NCI-H82 (cell line): ENCODE data around the gene BMP6.

Source experiments
- DNase-seq: peaks from one replicate; lab custom pipeline; 2025; lab: John Stamatoyannopoulos, UW

BMP6 gene

DNA sequence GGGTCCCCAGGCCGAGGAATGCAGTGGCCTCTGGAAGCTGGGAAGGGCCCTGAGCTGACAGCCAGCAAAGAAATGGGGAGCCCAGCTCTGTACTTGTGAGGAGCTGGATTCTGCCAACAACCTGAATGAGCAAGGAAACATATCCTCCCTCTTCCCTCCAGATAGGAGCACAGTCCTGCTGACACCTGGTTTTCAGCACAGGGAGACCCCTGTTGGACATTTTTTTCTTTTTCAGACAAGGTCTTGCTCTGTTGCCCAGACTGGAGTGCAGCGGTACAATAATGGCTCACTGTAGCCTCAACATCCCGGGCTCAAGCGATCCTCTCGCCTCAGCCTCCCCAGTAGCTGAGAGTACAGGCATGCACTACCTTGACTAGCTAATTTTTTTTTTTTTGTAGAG, 21.5 kb downstream of the BMP6 start:
- no peak for DNase-seq

DNA sequence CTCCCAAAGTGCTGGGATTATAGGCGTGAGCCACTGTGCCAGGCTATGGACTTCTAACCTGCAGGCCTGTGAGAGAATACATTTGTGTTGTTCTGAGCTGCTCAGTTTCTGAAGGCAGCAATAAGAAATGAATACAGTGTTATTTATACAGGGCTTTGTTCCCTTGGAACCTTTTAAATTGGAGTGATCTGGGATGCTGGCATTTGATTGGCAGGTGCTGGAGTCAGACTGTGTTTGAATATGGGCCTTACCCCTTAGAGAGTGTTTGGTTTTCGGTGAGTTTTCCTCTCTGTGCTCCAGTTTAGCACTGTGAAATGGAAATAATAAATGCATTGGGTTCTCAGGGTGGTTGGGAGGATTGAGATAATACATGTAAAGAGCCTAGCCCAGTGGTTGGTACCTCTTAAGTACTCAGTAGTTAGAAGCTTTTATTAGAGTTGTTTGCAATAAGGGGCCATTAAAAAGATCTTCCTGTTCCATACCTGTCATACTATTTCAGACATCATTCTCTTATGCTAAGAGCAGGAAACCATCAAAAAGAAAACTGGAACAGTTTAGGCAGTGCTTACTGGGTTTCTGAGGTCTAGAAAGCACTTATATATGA, 22.1 kb downstream of the BMP6 start:
- DNase-seq = no peak

DNA sequence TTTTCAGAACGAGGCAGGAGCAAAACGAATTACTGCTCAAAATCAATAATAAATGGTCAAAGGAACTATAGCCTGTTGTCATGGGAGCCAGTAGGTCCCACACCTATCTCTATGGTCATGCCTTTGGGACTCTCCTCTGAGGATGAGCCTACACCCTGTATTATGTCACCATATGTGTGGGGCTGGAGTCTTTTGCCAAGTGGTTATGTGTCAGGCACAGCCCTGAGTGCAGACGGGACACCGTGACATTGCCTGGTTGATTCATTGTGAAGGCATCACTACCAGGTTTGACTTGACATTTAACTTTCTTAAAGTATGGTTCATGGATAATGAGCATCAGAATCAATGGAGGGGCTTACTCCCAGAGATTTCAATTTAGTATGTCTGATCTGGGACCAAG, 23.6 kb downstream of the BMP6 start:
- no peak for DNase-seq

DNA sequence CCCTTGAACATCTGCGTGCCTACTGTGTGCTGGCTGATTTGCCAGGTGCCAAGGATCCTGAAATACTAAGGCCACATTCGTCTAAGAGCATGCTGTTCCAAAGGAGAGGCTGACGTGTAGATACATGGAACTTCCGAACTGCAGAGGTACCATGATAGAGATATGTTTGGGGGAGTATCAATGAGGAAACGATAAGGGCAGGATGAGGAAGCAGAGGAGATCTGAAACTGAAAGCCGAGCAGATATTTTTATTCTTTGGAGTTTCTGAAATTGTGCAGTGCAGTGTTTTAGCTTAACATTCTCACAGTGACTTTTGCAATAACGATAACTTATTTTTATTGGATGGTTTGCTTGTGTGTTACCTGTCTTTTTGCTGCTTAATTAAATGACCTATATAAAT, 24.3 kb downstream of the BMP6 start:
- no peak for DNase-seq

DNA sequence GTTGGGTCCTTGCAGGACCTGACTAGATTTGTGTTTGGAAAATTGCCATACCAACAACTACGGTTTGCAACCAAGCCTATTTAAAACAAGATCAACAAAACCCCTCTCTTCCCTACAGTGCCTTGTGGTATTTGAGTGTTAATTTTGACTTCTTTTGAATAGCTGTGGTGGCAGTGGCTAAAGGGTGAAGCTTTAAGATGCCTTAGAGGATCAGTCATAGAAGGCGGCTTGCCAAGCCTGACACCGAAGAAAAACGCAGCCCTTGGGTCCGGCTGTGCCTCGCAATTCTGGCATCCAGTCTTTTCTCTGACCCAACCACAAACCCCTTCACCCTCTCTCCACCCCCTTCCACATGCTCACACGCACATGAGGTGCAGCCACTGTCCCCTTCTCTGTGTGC, 32.6 kb downstream of the BMP6 start:
- no peak for DNase-seq

DNA sequence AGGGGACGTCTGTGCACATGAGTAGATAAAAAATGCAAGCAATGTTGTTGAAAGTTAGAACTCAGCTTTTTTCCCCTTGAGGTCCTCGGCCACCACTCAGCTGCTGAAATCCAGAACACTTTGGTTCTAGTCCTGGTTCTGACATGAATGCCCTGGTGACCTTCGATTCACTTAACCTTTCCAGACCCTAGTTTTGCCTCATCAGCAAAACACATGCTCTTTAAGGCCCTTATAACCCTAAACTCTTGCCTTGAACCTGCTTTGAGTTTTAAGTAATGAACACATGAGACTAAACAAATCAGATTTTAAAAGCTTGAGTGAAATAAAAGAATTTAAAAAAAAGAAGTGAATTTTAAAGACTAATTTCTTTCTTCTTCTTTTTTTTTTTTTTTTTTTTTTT, 33.4 kb downstream of the BMP6 start:
- DNase-seq = no peak

DNA sequence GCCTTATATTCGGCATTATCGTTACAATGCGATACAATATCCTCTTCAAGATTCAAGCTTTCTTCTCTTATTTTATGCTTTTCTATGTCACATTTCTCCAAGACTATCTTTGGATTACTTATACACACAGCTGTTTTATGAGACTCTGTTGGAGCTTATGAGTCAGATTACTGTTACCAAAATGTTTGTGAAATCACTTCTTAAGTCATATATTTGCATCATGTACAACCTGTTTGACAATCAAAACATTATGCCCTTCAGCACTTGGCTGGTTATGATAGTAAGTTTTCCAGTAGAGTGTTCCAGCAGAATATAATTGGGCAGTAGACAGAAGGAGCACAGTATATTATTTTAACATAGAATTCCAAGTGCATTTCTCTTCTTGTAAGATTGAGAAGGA, 35.2 kb downstream of the BMP6 start:
- DNase-seq = no peak

DNA sequence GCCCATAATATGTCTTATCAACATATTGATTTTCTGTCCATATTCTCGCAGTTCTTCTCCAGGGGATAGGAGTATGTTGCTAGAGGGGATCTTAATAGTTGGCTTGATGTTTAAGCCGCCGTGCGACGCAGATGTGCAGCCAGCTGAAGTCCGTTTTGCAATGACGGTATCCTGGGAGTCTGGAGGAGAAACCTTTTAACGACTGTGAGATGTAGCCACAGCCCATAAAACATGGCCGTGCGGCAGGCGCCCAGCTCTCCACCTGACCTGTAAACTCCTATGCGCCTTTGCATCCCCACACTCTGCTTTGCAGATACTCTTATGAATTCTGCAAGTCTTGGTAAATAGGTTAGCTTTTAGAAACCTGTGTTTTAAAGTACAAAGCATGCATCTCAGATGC, 36.9 kb downstream of the BMP6 start:
- no peak for DNase-seq

DNA sequence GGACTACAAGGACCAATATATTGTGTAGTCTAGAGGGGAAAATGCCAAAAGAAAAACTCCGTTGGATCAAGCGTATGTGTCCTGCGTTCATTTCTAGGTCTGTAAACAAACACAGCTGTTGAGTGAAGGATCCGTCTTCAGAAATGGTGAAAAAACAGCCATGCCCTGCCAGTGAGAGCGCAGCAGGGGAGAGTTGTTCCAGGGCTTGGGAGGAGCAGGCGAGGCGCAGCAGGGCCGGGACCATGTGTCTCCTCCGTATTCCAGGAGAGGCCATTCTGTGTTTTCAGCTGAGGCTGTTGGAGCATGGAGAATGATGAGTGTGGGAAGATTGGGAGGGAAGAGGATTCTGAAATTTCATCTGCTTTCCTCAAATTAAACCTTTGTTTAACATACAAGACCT, 38.0 kb downstream of the BMP6 start:
- DNase-seq = no peak

DNA sequence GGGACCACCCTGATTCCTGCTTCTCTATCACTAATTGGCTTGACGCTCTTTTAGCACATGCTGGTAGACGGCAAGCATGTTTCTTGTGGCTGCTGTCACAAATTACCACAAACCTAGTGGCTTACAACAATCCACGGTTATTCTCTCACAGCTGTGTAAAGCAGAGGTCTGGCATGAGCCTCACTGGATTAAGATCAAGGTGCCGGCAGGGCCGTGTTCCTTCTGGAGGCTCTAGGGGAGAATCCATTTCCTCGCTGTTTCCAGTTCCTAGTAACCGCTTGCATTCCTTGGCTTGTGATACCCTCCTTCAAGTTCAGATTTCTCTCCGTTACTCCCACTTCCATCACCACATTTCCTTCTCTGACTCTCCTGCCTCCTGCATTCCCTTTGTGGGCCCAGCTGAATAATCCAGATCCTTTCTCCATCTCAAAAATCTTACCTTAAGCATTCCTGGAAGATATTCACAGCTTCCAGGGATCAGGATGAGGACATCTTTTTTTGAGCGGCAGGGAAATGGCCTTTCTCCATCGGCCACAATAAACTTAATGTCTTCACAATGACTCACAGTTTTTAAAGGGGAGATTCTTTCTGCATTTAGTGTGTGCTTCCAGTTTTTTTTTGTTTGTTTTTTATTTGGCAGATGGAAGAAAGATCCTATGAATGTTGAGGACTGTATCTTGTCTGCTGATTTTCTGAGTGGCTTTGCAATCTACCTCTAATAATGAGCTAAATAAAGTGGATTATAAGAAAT, 39.9 kb downstream of the BMP6 start:
- no peak for DNase-seq

DNA sequence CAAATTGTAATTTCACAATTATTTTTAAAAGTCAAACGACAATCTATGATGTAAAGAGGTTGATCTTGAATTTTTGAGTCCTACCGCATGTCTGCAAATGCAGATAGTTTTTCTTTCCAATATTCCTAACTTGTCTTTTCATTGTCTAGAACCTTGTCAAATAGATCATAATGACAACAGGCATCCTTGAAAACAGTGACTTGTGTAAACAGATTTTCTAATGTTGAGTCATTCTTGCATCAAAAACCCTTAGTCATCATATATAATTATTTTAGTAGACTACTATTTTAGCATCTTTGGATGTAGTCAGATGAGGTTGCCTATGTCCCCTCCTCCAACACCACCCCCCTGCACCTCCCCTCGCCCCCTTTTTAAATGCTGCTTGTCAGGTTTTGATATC, 43.8 kb downstream of the BMP6 start:
- no peak for DNase-seq

DNA sequence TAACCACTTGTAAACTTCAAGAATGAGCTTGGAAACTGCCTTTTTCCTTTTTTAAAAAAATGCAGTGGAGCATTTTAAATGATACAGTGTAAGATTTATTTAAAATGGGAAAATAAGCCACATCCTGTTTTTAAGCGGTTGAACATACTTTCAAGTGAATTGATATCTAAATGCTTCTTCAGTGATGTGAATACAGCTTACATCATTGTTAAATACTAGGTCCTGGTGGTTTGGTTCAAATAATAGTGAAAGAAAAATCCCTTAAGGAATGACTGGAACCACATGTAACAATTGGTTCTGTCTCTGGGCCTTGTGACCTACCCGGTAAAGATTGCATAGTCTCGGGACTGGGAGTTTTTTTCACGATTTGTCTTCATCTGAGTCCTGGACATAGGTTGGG, 44.2 kb downstream of the BMP6 start:
- DNase-seq = no peak

DNA sequence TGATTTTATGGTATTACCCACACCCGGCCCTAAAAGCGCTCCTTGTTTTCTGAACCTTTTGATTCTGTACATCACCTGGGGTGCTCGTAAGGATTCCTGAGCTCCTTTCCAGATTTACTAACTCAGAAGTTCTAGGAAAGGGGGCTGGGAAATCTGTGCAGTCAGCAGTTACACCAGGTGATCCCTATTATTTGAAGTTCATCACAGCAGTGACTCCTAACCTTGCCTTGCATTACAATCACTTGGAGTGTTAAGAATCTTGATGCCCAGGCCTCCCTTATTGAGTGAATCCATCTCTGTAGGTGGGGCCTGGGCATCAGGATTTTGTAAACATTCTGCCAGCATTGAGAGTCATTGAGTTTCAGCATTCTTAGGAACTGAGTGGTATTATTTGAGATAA, 44.7 kb downstream of the BMP6 start:
- no peak for DNase-seq

DNA sequence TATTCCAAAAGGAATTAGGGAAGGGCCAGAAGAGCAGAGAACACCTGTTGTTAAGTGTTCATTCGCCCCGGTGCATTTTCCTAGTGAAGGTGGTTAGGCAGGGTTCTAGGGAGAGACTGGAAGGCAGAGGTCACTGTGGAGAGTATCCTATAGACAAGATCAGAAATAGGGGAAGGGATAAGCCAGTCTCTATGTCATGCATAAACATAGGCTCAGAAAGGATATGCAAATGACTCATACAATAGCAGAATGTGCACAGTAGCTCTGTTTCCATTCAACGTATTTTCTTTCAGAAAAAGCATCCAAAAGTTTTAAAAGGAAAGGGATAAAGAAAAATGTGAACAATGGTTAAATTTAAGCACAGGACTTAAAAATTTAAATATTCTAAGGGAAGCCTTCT, 47.4 kb downstream of the BMP6 start:
- DNase-seq = no peak

DNA sequence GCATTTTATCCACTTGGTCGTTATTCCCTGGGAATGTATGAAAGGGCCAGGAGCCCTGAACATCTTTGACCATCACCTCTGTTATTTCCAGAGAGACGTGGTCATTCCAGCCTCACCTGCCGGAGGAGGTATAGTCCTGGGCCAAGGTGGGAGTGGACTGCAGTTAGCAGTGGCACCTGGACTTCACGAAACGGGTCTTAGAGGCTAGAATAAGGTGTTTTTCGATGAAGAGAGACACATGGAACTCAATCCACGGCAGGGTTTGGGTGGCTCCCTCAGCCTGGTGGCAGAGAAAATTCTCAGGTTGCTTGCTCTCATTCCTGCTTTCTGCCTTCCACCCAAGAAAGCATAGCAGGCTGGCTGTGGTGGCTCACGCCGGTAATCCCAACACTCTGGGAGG, 48.0 kb downstream of the BMP6 start:
- no peak for DNase-seq

DNA sequence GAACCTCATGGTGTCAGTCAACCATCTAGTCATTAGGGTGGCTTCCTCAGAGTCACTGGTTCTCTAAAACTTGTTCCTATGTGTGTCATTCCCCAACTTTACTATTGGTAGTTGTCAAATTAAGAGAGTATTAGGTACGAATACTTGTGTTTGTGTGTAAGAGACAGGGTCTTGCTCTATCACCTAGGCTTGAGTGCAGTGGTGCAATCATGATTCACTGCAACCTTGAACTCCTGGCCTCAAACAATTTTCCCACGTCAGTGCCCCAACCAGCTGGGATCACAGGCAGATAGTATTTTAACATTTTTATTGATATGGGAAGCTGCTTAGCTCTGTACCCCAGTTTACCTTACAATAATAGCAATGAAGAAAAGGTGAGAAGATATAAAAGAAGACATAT, 50.6 kb downstream of the BMP6 start:
- no peak for DNase-seq

DNA sequence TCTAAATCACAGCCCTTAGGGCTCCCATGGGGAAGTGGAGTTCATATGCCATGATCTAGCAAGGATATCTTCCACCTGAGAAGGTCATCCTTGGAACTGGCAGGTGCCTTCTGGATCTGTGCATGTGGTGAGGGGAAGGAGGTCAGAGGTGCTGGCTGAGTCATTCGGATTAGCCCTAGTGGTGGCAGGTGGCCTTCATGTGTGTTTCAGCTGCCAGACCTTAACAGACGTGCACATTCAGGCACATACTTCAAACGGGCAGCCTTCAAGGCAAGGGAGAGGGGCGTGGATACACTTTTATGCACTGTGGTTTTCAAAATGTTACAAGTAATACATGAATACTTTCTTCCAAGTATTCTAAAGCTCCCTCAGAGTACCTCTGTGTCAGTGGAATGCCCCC, 51.2 kb downstream of the BMP6 start:
- DNase-seq = peak; percentile 17

DNA sequence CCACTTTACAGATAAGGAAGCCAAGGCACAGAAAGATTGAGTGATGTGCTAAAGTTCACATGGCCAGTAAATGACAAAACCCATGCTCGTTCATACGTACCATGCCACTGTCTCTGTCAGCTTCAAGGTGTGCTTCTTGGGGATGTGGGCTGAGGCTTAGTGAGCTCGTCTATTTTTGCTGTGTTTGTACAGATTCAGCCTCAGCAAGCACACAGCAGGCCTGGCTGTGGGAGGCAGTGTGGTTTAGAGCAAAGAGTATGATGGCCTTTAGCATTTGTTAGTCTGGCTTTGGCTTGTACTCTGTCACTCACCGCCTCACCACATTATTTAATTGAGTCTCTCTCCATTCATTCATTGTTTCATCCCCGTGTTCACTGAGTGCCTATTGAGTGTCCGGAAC, 55.3 kb downstream of the BMP6 start:
- no peak for DNase-seq

DNA sequence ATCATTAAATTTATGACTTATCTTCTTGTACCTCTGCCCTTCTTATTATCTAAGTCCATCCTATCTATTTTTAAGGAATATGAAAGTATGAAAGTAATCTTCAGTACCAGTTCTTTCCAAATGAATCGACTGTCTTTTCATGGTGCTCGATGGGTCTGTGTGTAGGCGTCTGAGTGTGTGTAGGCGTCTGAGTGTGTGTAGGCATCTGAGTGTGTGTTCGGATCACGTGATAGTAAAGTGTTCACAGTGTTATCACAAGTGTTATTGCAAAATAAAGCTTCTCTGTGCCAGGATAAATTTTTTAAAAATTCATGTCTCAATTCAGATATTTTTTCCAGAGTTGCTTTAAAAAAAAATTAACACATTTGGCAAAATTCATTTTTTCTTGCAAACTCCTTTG, 58.3 kb downstream of the BMP6 start:
- no peak for DNase-seq

DNA sequence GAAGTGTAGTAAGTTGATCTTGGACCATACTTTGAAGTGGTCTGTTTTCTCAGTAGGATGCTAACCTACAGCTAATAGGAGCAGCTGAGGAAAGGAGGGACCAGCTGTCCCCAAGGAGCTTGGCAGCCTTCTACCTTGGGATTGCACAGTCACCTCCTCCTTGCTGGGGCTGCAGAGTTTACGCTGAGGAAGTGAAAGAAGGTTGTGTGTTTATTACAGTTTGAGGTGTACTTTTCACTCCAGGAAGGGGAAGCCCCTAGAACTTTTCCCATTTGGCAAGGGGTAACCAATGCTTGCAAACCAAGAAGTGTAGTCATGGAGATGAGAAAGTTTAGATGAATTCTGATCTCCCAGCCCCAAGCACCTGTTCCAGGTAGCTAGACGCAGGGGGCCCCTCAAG, 58.8 kb downstream of the BMP6 start:
- no peak for DNase-seq

DNA sequence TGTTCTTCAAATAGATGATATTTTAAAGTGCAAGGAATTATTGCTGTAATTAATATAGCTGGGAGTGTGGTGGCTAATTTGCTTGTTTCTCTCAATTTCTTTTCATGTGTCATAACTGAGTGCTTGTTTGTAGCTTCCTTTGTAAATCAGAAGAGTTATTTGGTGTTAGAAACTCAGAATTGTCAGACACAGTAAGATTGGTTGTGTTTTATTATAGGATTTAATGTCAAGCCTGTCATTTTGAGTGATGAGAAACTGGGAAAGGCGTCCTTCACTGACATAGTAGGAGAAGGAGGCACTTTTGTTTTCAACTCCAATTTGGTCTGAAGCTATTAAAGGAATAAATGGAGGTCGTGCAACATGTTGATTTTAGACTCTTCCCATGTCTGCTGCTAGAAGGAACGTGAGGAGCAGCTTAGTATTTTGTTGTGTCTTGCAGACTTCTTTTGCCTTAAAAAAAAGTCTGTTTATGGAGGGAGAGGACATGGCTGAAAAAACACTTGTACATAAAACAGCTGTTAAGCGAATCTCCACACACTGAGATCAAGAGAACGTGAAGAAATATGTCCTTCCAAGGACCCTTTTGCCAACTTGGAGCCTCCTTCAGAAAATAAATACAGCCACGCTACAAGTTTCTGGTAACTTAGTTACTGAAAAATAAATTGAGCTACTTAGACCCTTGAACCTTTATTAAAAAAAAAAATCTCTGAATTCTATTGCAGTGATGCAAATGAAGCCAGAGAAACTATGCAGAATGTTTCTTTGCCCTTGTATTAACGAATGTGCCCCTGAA, 59.5 kb downstream of the BMP6 start:
- no peak for DNase-seq

DNA sequence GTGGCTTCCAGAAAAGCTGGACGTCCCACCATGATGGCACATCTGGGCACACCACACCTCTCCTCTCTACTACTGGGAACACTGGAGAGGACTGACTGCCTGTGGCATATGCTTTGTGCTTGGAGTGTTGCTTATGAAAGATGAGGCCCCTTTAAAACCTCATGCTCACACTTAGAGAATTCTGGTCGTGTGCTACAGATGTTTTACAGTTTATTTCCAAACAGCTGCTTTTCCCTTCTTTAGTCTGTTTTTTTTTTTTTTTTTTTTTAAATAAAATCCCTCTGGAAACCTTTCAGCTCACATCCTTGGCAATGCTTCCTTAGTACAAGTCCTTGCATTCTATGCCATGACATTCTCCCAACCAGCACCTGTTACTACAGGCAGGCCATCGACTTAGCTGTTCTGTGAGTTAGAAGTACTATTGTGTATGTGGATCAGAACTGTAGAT, 60.3 kb downstream of the BMP6 start:
- DNase-seq = no peak

DNA sequence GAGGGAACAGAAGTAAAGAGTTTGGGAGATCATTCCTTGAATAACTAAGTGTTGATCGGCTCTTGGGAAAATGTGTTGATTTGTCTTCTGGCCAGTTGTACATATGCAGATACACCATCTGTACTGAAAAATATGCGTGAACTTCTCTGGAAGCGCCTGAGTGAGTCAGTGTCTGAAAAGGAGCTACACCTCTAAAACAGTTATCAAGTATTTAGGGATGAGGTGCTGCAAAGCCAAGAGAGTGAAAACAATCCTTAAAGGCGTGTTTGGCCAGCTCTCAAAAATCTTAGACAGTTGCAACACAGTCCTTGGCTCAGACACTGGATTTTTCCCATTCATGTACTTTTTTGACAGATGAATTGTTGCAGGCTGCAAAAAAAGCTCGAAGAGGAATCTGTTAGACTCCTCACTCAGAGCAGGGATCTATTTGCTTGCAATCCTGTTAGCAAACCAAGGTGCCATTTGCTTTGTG, 61.3 kb downstream of the BMP6 start:
- DNase-seq = no peak
